Fibroblast of the aortic adventitia (primary cell): ENCODE results near the gene PLA2G2D. TPM values are rescaled to one million over a fixed set of nuclear protein-coding genes. Genes with fewer than 3 reads are reported as not detected.
"Not testable (repeated sequence)": the region's sequence is repeated elsewhere in the genome, so short reads cannot be mapped to it uniquely, and the experiment has no call there.

Source experiments
- DNase-seq: peaks from one replicate; pipeline ENCODE4 v3.0.0-alpha.2; 2010; ENCODE audit warnings: low read depth
- H3K4me3 ChIP-seq: 2 replicates; pipeline ENCODE4 v1.5.1; 2011; ENCODE audit warnings: low read depth, mild to moderate bottlenecking, control low read depth, low read length, moderate library complexity
- CTCF ChIP-seq: IDR thresholded peaks from 2 replicates; pipeline ENCODE4 v1.5.1; 2011; ENCODE audit warnings: mild to moderate bottlenecking, low read length, control low read depth, inconsistent platforms; ENCODE audit not compliant: insufficient read depth
- total RNA-seq: library from RNA; depleted of rRNA; stranded (reverse); fragments of >200 nt; gene quantifications from 2 replicates; pipeline ENCODE4 v1.2.3, GENCODE V29; 2012; ENCODE audit warnings: low replicate concordance

PLA2G2D gene
- total RNA-seq, 1 donor: not detected

GRCh38 chr1:20138346-20138745 lies 19.0 kb upstream of the PLA2G2D start:
- no peak overlapping the region for H3K4me3 ChIP-seq
- no peak for TF ChIP-seq CTCF
- no peak for DNase-seq

GRCh38 chr1:20137604-20138003 lies 18.3 kb upstream of the PLA2G2D start:
- no peak for TF ChIP-seq CTCF
- H3K4me3 ChIP-seq: no peak overlapping the region
- no peak for DNase-seq

- DNase-seq: no peak
- no peak overlapping the region for H3K4me3 ChIP-seq
- no peak for TF ChIP-seq CTCF
Observed at GRCh38 chr1:20137055-20137454, 17.7 kb upstream of the PLA2G2D start.

- no peak for TF ChIP-seq CTCF
- DNase-seq: no peak
- no peak overlapping the region for H3K4me3 ChIP-seq
Observed at GRCh38 chr1:20136249-20136648, 16.9 kb upstream of the PLA2G2D start.

- H3K4me3 ChIP-seq: no peak overlapping the region
- TF ChIP-seq CTCF: no peak
- no peak for DNase-seq
Observed at GRCh38 chr1:20134995-20135394, 15.7 kb upstream of the PLA2G2D start.

GRCh38 chr1:20130518-20130917 lies 11.2 kb upstream of the PLA2G2D start:
- not testable (repeated sequence) for H3K4me3 ChIP-seq, DNase-seq

GRCh38 chr1:20126806-20127440 lies 7.6 kb upstream of the PLA2G2D start:
- TF ChIP-seq CTCF: no peak
- no peak for DNase-seq

More at GRCh38 chr1:20126806-20127440, 7.6 kb upstream of the PLA2G2D start:
- no peak overlapping the region for H3K4me3 ChIP-seq
